NCI-H748 (cell line): Measurements from ENCODE around the gene SLC16A7.

ENCODE experiments used
- DNase-seq: peaks from one replicate; lab custom pipeline; 2025; ENCODE audit not compliant: unreplicated experiment; lab: John Stamatoyannopoulos, UW

The SLC16A7 gene

GRCh38 chr12:59827767-59828166 is 231.9 kb downstream of the SLC16A7 start:
- DNase-seq, result no peak

GRCh38 chr12:59828521-59828920 is 232.7 kb downstream of the SLC16A7 start:
- no peak for DNase-seq

- no peak for DNase-seq
These were observed 237.6 kb downstream of the SLC16A7 start for GRCh38 chr12:59833408-59833807.

GRCh38 chr12:59834659-59835474 is 239.0 kb downstream of the SLC16A7 start:
- DNase-seq, result peak; percentile 47
